ENCODE results near the gene DNER. TPM values are rescaled to one million over a fixed set of nuclear protein-coding genes. Genes with fewer than 3 reads are reported as not detected.

Gene DNER
- total and polyA plus RNA-seq, 10 of the 15 experiments (the other 5 are each of a cell fraction or from before 2014, with no cell fraction given), result 0.04 to 0.08 (median 0.07) TPM; not detected in 7

DNA sequence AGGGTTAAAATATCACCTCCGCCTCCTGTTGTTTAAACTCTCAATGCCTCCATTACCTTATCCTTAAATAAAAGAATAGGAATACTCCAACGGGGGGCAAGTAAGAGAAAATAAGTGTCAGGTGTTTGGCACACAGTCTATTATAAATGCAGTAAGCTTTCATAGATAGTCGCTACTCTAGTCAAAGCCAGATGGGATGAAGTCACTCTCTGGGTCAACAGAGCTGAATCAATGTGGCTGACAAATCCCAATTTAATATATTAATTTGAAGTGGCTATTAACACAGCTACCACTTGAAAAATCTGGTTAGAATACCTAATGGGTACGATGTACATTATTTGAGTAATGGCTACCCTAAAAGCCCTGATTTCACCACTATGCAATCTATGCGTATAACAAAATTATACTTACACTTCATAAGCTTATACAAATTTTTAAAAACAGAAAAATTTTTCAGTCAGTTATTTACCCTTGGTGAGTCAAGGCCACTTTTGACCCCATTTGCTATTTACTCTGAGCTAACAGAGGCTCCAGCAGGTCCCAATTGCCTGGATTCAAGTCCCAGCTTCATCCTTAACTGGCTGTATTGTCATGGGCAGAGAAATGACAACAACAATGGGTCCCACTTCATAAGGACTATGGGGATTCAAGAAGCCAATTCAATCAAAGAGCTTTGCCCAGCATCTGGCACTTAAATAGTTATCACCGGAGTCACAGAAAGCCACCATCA, 275.8 kb downstream of the DNER start:
- FAIRE-seq (no peak), ATAC-seq (no peak), DNase-seq (ENCODE audit: low read depth, low spot score) (no peak)
- RAD21 ChIA-PET (ENCODE audit: unreplicated experiment), result no interaction called here
- Histone ChIP-seq H3K79me2 (ENCODE audit: control insufficient read depth, insufficient read depth, low read length) (no peaks in the 10 kb centered on the region), H3K27me3 (replicated peaks in 1 of 2; ENCODE audit: control insufficient read depth in 2 of 2, insufficient read depth in 2 of 2, low read length in 1 of 2) (peaks cover 0 to under 1% of the 10 kb centered on the region in 2 experiments; a peak in 1 of 4 replicates), H3K27ac (ENCODE audit: control insufficient read depth, insufficient read depth) (no peak overlapping the region), H3K9ac (ENCODE audit: control insufficient read depth, insufficient read depth, low read length) (no peak overlapping the region), H3K9me3 (replicated peaks; ENCODE audit: control insufficient read depth, insufficient read depth, low read length) (no peaks in the 10 kb centered on the region), H3K4me2 (ENCODE audit: control insufficient read depth, insufficient read depth) (no peak overlapping the region), H3K4me1 (ENCODE audit: control insufficient read depth, insufficient read depth, low read length) (no peaks in the 10 kb centered on the region), H3K36me3 (ENCODE audit: control insufficient read depth in 2 of 2, insufficient read depth in 2 of 2, low read length in 1 of 2) (no peaks in the 10 kb centered on the region), H2AFZ (ENCODE audit: control insufficient read depth, low read depth, low read length) (no peak overlapping the region), H4K20me1 (ENCODE audit: control insufficient read depth, insufficient read depth) (no peaks in the 10 kb centered on the region), H3K4me3 (no peak overlapping the region)
- SMC1A ChIA-PET (ENCODE audit: uncharacterized antibody, unreplicated experiment), result no interaction called here
- POLR2A ChIA-PET, result no interaction called here
- CTCF ChIA-PET, result no interaction called here
- intact Hi-C loops (cut with micrococcal nuclease; ENCODE audit: unreplicated experiment), result no loop called here
- in situ Hi-C loops (cut with MboI), result no loop called here
- BruUV-seq (replicated peaks), result no TSS peak
- no peak for TF ChIP-seq IRF5 (IDR thresholded peaks at IDR 0.05; ENCODE audit: borderline replicate concordance)
- TF ChIP-seq, protein P1, sequence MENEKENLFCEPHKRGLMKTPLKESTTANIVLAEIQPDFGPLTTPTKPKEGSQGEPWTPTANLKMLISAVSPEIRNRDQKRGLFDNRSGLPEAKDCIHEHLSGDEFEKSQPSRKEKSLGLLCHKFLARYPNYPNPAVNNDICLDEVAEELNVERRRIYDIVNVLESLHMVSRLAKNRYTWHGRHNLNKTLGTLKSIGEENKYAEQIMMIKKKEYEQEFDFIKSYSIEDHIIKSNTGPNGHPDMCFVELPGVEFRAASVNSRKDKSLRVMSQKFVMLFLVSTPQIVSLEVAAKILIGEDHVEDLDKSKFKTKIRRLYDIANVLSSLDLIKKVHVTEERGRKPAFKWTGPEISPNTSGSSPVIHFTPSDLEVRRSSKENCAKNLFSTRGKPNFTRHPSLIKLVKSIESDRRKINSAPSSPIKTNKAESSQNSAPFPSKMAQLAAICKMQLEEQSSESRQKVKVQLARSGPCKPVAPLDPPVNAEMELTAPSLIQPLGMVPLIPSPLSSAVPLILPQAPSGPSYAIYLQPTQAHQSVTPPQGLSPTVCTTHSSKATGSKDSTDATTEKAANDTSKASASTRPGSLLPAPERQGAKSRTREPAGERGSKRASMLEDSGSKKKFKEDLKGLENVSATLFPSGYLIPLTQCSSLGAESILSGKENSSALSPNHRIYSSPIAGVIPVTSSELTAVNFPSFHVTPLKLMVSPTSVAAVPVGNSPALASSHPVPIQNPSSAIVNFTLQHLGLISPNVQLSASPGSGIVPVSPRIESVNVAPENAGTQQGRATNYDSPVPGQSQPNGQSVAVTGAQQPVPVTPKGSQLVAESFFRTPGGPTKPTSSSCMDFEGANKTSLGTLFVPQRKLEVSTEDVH (IDR thresholded peaks at IDR 0.05; ENCODE audit: low read depth, partially characterized antibody), result no peak
- no peak for TF ChIP-seq PML (IDR thresholded peaks at IDR 0.05; ENCODE audit: low read length)
- TF ChIP-seq MYB (IDR thresholded peaks at IDR 0.05; ENCODE audit: borderline replicate concordance, low read depth, low read length), result no peak
- no peak for TF ChIP-seq PAX5 (IDR thresholded peaks at IDR 0.05; ENCODE audit: borderline replicate concordance, low read depth, low read length)
- no peak for TF ChIP-seq MEF2B (IDR thresholded peaks at IDR 0.05; ENCODE audit: partially characterized antibody, poor library complexity, severe bottlenecking)
- TF ChIP-seq, protein P2, sequence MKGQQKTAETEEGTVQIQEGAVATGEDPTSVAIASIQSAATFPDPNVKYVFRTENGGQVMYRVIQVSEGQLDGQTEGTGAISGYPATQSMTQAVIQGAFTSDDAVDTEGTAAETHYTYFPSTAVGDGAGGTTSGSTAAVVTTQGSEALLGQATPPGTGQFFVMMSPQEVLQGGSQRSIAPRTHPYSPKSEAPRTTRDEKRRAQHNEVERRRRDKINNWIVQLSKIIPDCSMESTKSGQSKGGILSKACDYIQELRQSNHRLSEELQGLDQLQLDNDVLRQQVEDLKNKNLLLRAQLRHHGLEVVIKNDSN (IDR thresholded peaks at IDR 0.05; ENCODE audit: borderline replicate concordance, extremely low read length, insufficient read depth, low read depth, low read length), result no peak
- no peak for TF ChIP-seq EZH2 (IDR thresholded peaks at IDR 0.05; ENCODE audit: borderline replicate concordance, control insufficient read depth, low read depth, low read length)
- no peak for TF ChIP-seq IKZF1 (conservative IDR thresholded peaks at IDR 0.05)
- TF ChIP-seq YY1 (IDR thresholded peaks at IDR 0.05; ENCODE audit: low read depth, low read length), result no peak
- no peak for TF ChIP-seq KAT2A (conservative IDR thresholded peaks at IDR 0.05; ENCODE audit: control insufficient read depth, low read depth, low read length)
- TF ChIP-seq NBN (IDR thresholded peaks at IDR 0.05), result no peak
- TF ChIP-seq SREBF1 (IDR thresholded peaks at IDR 0.05; ENCODE audit: low read length), result no peak
- TF ChIP-seq ELK1 (IDR thresholded peaks at IDR 0.05; ENCODE audit: low read depth, low read length), result no peak
- WGBS (ENCODE audit: insufficient coverage, insufficient replicate concordance, low lambda C conversion rate, missing lambda C conversion rate), result 50% methylated on average over 6 of the region's 6 CpGs
